Mesothelial cell of epicardium (in vitro differentiated cells): ENCODE results near the gene GSN. TPM values are rescaled to one million over a fixed set of nuclear protein-coding genes. Genes with fewer than 3 reads are reported as not detected.

Source experiments
- DNase-seq, 2 experiments: peaks; one replicate each; pipeline ENCODE4 v3.0.0; 2021; ENCODE audit warnings: low spot score in 2 of 2; ENCODE audit not compliant: unreplicated experiment in 2 of 2
- H3K27ac Mint-ChIP-seq: 2 replicates; pipeline ENCODE4 v1.8.0; 2021; ENCODE audit warnings: mixed read lengths
- H3K27me3 Mint-ChIP-seq: 2 replicates; pipeline ENCODE4 v1.8.0; 2021; ENCODE audit warnings: low read depth, mixed read lengths
- H3K36me3 Mint-ChIP-seq: 2 replicates; pipeline ENCODE4 v1.8.0; 2021; ENCODE audit warnings: mixed read lengths
- H3K4me1 Mint-ChIP-seq: 2 replicates; pipeline ENCODE4 v1.8.0; 2021; ENCODE audit warnings: mixed read lengths
- H3K4me3 Mint-ChIP-seq: 2 replicates; pipeline ENCODE4 v1.8.0; 2021; ENCODE audit warnings: mild to moderate bottlenecking, moderate library complexity, mixed read lengths
- H3K9me3 Mint-ChIP-seq: 2 replicates; pipeline ENCODE4 v1.8.0; 2021; ENCODE audit warnings: mixed read lengths
- total RNA-seq: library from RNA; stranded (reverse); gene quantifications from 3 replicates; pipeline ENCODE4 v1.2.1, GENCODE V29; 2021
- TF ChIP-seq, protein P1 (sequence below): fragments of 200-600 bp; sonication (generic); IDR thresholded peaks from one replicate; pipeline ENCODE4 v1.5.0; 2021; ENCODE audit warnings: antibody characterized with exemption; ENCODE audit not compliant: unreplicated experiment

GSN gene
- total RNA-seq, 1 donor from 2014 or later = 114 TPM

DNA sequence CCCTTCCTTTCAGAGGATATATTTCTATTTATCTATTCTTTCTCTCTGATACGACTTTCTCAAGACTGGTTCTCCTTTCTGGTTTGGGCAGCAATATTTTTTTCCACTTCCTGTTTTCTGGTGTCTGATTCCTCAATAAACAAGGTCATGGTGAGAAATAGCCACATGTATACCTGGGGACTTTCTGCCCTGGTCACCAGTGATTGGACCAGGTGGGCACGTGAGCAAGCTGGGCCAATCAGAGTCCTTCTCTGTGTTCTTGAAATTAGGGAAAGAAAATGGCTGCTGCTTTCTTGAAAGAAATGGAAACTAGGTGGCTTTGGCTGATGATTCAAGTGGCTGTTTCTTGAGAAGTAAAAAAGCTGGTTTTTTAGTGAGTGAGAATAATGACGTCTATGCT lies 18.4 kb upstream of the GSN start:
- DNase-seq = no peak
- Mint-ChIP-seq H3K4me1 (no peaks in the 10 kb centered on the region), H3K4me3 (no peak overlapping the region), H3K9me3 (no peaks in the 10 kb centered on the region), H3K27ac (no peak overlapping the region), H3K27me3 (peaks cover 6% of the 10 kb centered on the region), H3K36me3 (no peaks in the 10 kb centered on the region)
- TF ChIP-seq, protein P1, sequence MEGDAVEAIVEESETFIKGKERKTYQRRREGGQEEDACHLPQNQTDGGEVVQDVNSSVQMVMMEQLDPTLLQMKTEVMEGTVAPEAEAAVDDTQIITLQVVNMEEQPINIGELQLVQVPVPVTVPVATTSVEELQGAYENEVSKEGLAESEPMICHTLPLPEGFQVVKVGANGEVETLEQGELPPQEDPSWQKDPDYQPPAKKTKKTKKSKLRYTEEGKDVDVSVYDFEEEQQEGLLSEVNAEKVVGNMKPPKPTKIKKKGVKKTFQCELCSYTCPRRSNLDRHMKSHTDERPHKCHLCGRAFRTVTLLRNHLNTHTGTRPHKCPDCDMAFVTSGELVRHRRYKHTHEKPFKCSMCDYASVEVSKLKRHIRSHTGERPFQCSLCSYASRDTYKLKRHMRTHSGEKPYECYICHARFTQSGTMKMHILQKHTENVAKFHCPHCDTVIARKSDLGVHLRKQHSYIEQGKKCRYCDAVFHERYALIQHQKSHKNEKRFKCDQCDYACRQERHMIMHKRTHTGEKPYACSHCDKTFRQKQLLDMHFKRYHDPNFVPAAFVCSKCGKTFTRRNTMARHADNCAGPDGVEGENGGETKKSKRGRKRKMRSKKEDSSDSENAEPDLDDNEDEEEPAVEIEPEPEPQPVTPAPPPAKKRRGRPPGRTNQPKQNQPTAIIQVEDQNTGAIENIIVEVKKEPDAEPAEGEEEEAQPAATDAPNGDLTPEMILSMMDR = no peak

DNA sequence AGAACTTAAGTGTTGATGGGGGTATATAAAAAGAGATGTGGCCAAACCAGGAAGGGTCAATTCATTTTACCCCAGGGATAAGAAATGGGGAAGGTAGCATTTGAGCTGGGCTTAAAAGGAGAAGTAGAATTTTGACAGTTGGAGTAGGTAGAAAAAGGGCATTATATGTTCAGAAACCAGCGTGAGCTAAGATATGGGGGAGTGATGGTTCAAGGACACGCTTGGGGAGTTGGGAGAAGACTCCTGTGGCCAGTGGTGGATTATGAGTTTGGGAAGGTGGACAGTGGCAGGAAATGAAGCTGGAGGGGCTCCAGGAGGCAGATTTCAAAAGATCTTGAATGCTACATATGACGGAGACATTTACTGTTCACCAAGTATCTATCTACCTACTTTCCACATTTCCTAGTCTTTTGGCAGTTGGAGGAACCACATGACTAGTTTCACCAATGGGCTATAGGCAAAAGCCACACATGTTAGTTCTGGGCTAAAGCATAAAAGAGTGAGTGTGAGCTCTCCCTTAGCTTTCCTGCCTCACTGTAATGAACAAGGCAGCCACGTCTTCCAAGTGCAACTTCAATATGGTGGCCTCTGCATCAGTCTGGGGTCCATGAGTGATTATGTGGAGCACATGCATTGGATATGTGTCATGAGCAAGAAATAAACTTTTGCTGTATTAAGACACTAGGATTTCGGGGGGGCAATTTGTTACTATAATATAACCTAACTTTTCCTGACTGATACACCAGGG lies 15.7 kb upstream of the GSN start:
- Mint-ChIP-seq H3K4me1 (no peaks in the 10 kb centered on the region), H3K36me3 (no peaks in the 10 kb centered on the region), H3K4me3 (no peak overlapping the region), H3K27me3 (peaks cover 6% of the 10 kb centered on the region), H3K27ac (no peak overlapping the region), H3K9me3 (no peaks in the 10 kb centered on the region)
- TF ChIP-seq, protein P1 = no peak
- no peak for DNase-seq

DNA sequence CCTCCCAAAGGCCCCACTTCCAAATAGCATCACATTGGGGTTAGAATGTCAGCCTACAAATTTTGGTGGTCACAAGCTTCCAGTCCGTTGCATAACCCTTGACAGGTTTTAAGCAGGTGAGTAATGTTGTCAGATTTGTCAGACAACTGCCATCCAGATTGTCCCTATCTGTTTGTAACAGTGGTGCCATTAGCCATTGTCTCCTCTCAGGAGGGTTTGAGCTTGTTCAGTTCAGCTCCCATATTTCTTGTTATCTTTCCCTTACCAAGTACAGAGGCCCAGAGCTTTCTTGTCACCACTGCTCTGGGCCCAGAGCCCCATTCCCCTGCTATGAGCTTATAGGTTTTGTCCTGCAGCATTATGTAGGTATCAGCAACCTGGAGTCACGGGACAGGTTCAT lies 14.8 kb upstream of the GSN start:
- no peak overlapping the region for H3K4me3 Mint-ChIP-seq
- H3K36me3 Mint-ChIP-seq = no peaks in the 10 kb centered on the region
- peaks cover 6% of the 10 kb centered on the region for H3K27me3 Mint-ChIP-seq
- H3K27ac Mint-ChIP-seq = no peak overlapping the region
- no peaks in the 10 kb centered on the region for H3K9me3 Mint-ChIP-seq
- TF ChIP-seq, protein P1 = no peak
- DNase-seq = no peak
- no peaks in the 10 kb centered on the region for H3K4me1 Mint-ChIP-seq

GRCh38 chr9:121253821-121254501 lies 14.0 kb upstream of the GSN start:
- no peak overlapping the region for H3K4me3 Mint-ChIP-seq
- H3K27me3 Mint-ChIP-seq = peaks cover 6% of the 10 kb centered on the region
- H3K36me3 Mint-ChIP-seq = no peaks in the 10 kb centered on the region
- TF ChIP-seq, protein P1 = no peak
- no peak overlapping the region for H3K27ac Mint-ChIP-seq
- no peak for DNase-seq
- no peaks in the 10 kb centered on the region for H3K4me1 Mint-ChIP-seq
- peaks cover under 1% of the 10 kb centered on the region for H3K9me3 Mint-ChIP-seq

DNA sequence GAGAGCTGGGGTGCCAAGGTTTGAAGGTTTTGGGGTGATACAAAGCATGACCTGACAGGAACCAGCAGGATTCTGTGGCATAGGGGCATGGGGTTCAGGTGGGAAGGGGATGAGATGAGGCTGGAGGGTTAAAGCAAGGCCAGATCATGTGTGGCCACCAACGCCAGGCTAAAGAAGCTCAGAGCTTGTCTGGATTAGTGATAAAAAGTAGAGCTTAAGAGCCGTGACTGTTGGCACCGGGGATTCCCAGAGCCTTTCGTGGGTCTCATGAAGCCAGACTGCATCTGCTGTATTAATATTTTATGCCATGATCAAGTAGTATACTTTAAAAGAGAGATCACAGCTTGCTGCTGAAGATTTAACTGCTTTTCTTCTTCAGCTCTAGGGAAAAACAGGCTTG lies 8.5 kb upstream of the GSN start:
- H3K9me3 Mint-ChIP-seq = peaks cover 3% of the 10 kb centered on the region
- no peaks in the 10 kb centered on the region for H3K36me3 Mint-ChIP-seq
- H3K27me3 Mint-ChIP-seq = peaks cover 2% of the 10 kb centered on the region
- no peak for DNase-seq
- TF ChIP-seq, protein P1 = no peak
- H3K4me1 Mint-ChIP-seq = peaks cover 9% of the 10 kb centered on the region
- H3K4me3 Mint-ChIP-seq = no peak overlapping the region
- no peak overlapping the region for H3K27ac Mint-ChIP-seq
